ENCODE data around the gene RALGAPA1.

GRCh38 chr14:35750202-35750904, 58.7 kb downstream of the RALGAPA1 start:
- TF ChIP-seq, protein P1, sequence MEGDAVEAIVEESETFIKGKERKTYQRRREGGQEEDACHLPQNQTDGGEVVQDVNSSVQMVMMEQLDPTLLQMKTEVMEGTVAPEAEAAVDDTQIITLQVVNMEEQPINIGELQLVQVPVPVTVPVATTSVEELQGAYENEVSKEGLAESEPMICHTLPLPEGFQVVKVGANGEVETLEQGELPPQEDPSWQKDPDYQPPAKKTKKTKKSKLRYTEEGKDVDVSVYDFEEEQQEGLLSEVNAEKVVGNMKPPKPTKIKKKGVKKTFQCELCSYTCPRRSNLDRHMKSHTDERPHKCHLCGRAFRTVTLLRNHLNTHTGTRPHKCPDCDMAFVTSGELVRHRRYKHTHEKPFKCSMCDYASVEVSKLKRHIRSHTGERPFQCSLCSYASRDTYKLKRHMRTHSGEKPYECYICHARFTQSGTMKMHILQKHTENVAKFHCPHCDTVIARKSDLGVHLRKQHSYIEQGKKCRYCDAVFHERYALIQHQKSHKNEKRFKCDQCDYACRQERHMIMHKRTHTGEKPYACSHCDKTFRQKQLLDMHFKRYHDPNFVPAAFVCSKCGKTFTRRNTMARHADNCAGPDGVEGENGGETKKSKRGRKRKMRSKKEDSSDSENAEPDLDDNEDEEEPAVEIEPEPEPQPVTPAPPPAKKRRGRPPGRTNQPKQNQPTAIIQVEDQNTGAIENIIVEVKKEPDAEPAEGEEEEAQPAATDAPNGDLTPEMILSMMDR (conservative IDR thresholded peaks at IDR 0.05 in 1 of 2, IDR thresholded peaks at IDR 0.05 in 1 of 2; ENCODE audit: low read depth in 1 of 2, low read length in 2 of 2): no peak
- no peak for TF ChIP-seq EZH2 (IDR thresholded peaks at IDR 0.05; ENCODE audit: low read length, missing control alignments)

All from fibroblast of lung (primary cell).